ENCODE measurements around the gene SMAD3.

Gene SMAD3

GRCh38 chr15:67036775-67037555 lies 28.4 kb upstream of the SMAD3 start:
- no peak for DNase-seq (ENCODE audit: low read depth)

GRCh38 chr15:67037694-67038093 lies 27.7 kb upstream of the SMAD3 start:
- DNase-seq (ENCODE audit: low read depth), result no peak

GRCh38 chr15:67038736-67039135 lies 26.7 kb upstream of the SMAD3 start:
- DNase-seq (ENCODE audit: low read depth), result no peak

- no peak for DNase-seq (ENCODE audit: low read depth)
These were observed 25.9 kb upstream of the SMAD3 start for GRCh38 chr15:67039384-67040075.

GRCh38 chr15:67040277-67040676 lies 25.1 kb upstream of the SMAD3 start:
- no peak for DNase-seq (ENCODE audit: low read depth)

GRCh38 chr15:67042551-67043142 lies 22.8 kb upstream of the SMAD3 start:
- no peak for DNase-seq (ENCODE audit: low read depth)

GRCh38 chr15:67043939-67044771 lies 21.2 kb upstream of the SMAD3 start:
- DNase-seq (ENCODE audit: low read depth), result no peak

GRCh38 chr15:67047149-67047661 lies 18.2 kb upstream of the SMAD3 start:
- DNase-seq (ENCODE audit: low read depth), result no peak

- no peak for DNase-seq (ENCODE audit: low read depth)
These were observed 16.8 kb upstream of the SMAD3 start for GRCh38 chr15:67048281-67049279.

- DNase-seq (ENCODE audit: low read depth), result peak; percentile 79
These were observed 15.9 kb upstream of the SMAD3 start for GRCh38 chr15:67049351-67050044.

GRCh38 chr15:67050062-67050461 lies 15.3 kb upstream of the SMAD3 start:
- no peak for DNase-seq (ENCODE audit: low read depth)

- DNase-seq (ENCODE audit: low read depth), result no peak
These were observed 14.8 kb upstream of the SMAD3 start for GRCh38 chr15:67050522-67051087.

- DNase-seq (ENCODE audit: low read depth), result no peak
These were observed 14.0 kb upstream of the SMAD3 start for GRCh38 chr15:67051088-67052045.

GRCh38 chr15:67054676-67055075 lies 10.7 kb upstream of the SMAD3 start:
- DNase-seq (ENCODE audit: low read depth), result no peak

- DNase-seq (ENCODE audit: low read depth), result no peak
These were observed 6.3 kb upstream of the SMAD3 start for GRCh38 chr15:67059127-67059553.

- DNase-seq (ENCODE audit: low read depth), result no peak
These were observed 3.5 kb upstream of the SMAD3 start for GRCh38 chr15:67061811-67062368.

GRCh38 chr15:67062369-67062985 lies 2.9 kb upstream of the SMAD3 start:
- no peak for DNase-seq (ENCODE audit: low read depth)
